SH-SY5Y (cell line): ENCODE data around the gene LAMB1.

ENCODE experiments used
- GATA2 ChIP-seq: IDR thresholded peaks from 2 replicates; pipeline ENCODE4 v1.6.1; 2011; ENCODE audit warnings: mild to moderate bottlenecking, low read depth, low read length
- GATA3 ChIP-seq: IDR thresholded peaks from 2 replicates; pipeline ENCODE4 v1.6.1; 2011; ENCODE audit warnings: low read depth, mild to moderate bottlenecking, low read length, moderate library complexity

- TF ChIP-seq GATA2 (no peak), GATA3 (no peak)
Observed at GRCh38 chr7:108002726-108003598, at the start of gene LAMB1.
